RKO (cell line): ENCODE data around the gene PSAPL1.

Source experiments
- DNase-seq: peaks from one replicate; pipeline ENCODE4 v3.0.0-alpha.2; 2016; ENCODE audit warnings: low spot score

PSAPL1 gene

GRCh38 chr4:7381890-7382633, 52.7 kb downstream of the PSAPL1 start:
- no peak for DNase-seq

- no peak for DNase-seq
Measured at GRCh38 chr4:7381221-7381889, 53.4 kb downstream of the PSAPL1 start.
